Subcutaneous abdominal adipose tissue (tissue), 5 donors: ENCODE data around the gene ADGRF1.

Experiments
- H3K27ac ChIP-seq: one replicate; pipeline ENCODE4 v1.7.0; 2013; ENCODE audit warnings: low read depth, mild to moderate bottlenecking, inconsistent platforms, low read length, moderate library complexity
- H3K27me3 ChIP-seq, 5 donors: one replicate each; pipeline ENCODE4 v1.7.0; 2013; ENCODE audit warnings: low read length in 5 of 5, inconsistent platforms in 1 of 5; ENCODE audit not compliant: control insufficient read depth in 5 of 5, insufficient read depth in 4 of 5
- H3K36me3 ChIP-seq, 5 donors: one replicate each; pipeline ENCODE4 v1.7.0; 2013; ENCODE audit warnings: low read length in 5 of 5; ENCODE audit not compliant: control insufficient read depth in 5 of 5, insufficient read depth in 5 of 5
- H3K4me1 ChIP-seq, 5 donors: one replicate each; pipeline ENCODE4 v1.7.0; 2013; ENCODE audit warnings: low read length in 5 of 5, mild to moderate bottlenecking in 3 of 5, moderate library complexity in 1 of 5; ENCODE audit not compliant: control insufficient read depth in 5 of 5, insufficient read depth in 5 of 5
- H3K4me3 ChIP-seq, 5 donors: one replicate each; pipeline ENCODE4 v1.7.0; 2013; ENCODE audit warnings: low read length in 5 of 5, low read depth in 1 of 5
- H3K9ac ChIP-seq, 5 donors: one replicate each; pipeline ENCODE4 v1.7.0; 2013; ENCODE audit warnings: low read length in 5 of 5, mild to moderate bottlenecking in 4 of 5, moderate library complexity in 3 of 5
- H3K9me3 ChIP-seq, 5 donors: one replicate each; pipeline ENCODE4 v1.7.0; 2013; ENCODE audit warnings: low read length in 5 of 5; ENCODE audit not compliant: control insufficient read depth in 5 of 5
- donor health status: healthy.
- donor health status: healthy.
- donor health status: healthy.
- donor health status: healthy.
- donor health status: healthy.

The ADGRF1 gene

GRCh38 chr6:47047097-47047478, 5.0 kb upstream of the ADGRF1 start:
- Histone ChIP-seq H3K9ac (no peak overlapping the region), H3K4me1 (peaks cover 0 to 15% (median 4%) of the 10 kb centered on the region in 5 donors), H3K9me3 (no peaks in the 10 kb centered on the region), H3K36me3 (no peaks in the 10 kb centered on the region), H3K27me3 (no peaks in the 10 kb centered on the region), H3K4me3 (no peak overlapping the region), H3K27ac (no peak overlapping the region)

GRCh38 chr6:47044397-47044796, 2.3 kb upstream of the ADGRF1 start:
- H3K36me3 ChIP-seq = no peaks in the 10 kb centered on the region
- H3K27ac ChIP-seq = no peak overlapping the region
- no peak overlapping the region for H3K4me3 ChIP-seq
- H3K4me1 ChIP-seq = peaks cover 0 to 18% (median 4%) of the 10 kb centered on the region in 5 donors
- no peak overlapping the region for H3K9ac ChIP-seq
- no peaks in the 10 kb centered on the region for H3K27me3 ChIP-seq
- no peaks in the 10 kb centered on the region for H3K9me3 ChIP-seq

- Histone ChIP-seq H3K27ac (no peak overlapping the region), H3K4me3 (no peak overlapping the region), H3K9me3 (no peaks in the 10 kb centered on the region)
These were observed 1.2 kb upstream of the ADGRF1 start for GRCh38 chr6:47043286-47043685.

GRCh38 chr6:47041741-47042140, 391 bp downstream of the ADGRF1 start:
- H3K4me1 ChIP-seq = peaks cover 0 to 12% (median 0%) of the 10 kb centered on the region in 5 donors
- H3K4me3 ChIP-seq = no peak overlapping the region

More at GRCh38 chr6:47043286-47043685, 1.2 kb upstream of the ADGRF1 start:
- H3K4me1 ChIP-seq = peaks cover 0 to 18% (median 4%) of the 10 kb centered on the region in 5 donors
- H3K36me3 ChIP-seq = no peaks in the 10 kb centered on the region
- H3K9ac ChIP-seq = no peak overlapping the region
- H3K27me3 ChIP-seq = no peaks in the 10 kb centered on the region

GRCh38 chr6:47034926-47035325, 7.2 kb downstream of the ADGRF1 start:
- Histone ChIP-seq H3K9me3 (no peaks in the 10 kb centered on the region), H3K4me1 (peaks cover 4 to 28% (median 9%) of the 10 kb centered on the region in 5 donors), H3K27me3 (peaks cover 0 to 7% (median 3%) of the 10 kb centered on the region in 5 donors), H3K9ac (no peak overlapping the region), H3K4me3 (no peak overlapping the region), H3K36me3 (no peaks in the 10 kb centered on the region), H3K27ac (no peak overlapping the region)

More at GRCh38 chr6:47041741-47042140, 391 bp downstream of the ADGRF1 start:
- Histone ChIP-seq H3K27me3 (no peaks in the 10 kb centered on the region), H3K9ac (no peak overlapping the region), H3K27ac (no peak overlapping the region), H3K9me3 (no peaks in the 10 kb centered on the region), H3K36me3 (no peaks in the 10 kb centered on the region)

- H3K36me3 ChIP-seq = no peaks in the 10 kb centered on the region
- peaks cover 4 to 28% (median 9%) of the 10 kb centered on the region in 5 donors for H3K4me1 ChIP-seq
- no peak overlapping the region for H3K27ac ChIP-seq
- no peak overlapping the region for H3K4me3 ChIP-seq
- no peaks in the 10 kb centered on the region for H3K9me3 ChIP-seq
- no peak overlapping the region for H3K9ac ChIP-seq
- H3K27me3 ChIP-seq = peaks cover 0 to 7% (median 3%) of the 10 kb centered on the region in 5 donors
These were observed 7.7 kb downstream of the ADGRF1 start for GRCh38 chr6:47034421-47034820.

- Histone ChIP-seq H3K9me3 (no peaks in the 10 kb centered on the region), H3K27me3 (peaks cover 0 to 7% (median 3%) of the 10 kb centered on the region in 5 donors), H3K27ac (peak overlapping the region; percentile 13), H3K4me1 (peaks cover 4 to 28% (median 9%) of the 10 kb centered on the region in 5 donors), H3K36me3 (no peaks in the 10 kb centered on the region), H3K9ac (no peak overlapping the region), H3K4me3 (no peak overlapping the region)
These were observed 9.0 kb downstream of the ADGRF1 start for GRCh38 chr6:47032974-47033765.

- Histone ChIP-seq H3K27me3 (peaks cover 0 to 7% (median 3%) of the 10 kb centered on the region in 5 donors), H3K4me3 (no peak overlapping the region), H3K36me3 (no peaks in the 10 kb centered on the region), H3K27ac (no peak overlapping the region), H3K4me1 (peaks cover 4 to 28% (median 9%) of the 10 kb centered on the region in 5 donors), H3K9me3 (no peaks in the 10 kb centered on the region), H3K9ac (no peak overlapping the region)
These were observed 10.5 kb downstream of the ADGRF1 start for GRCh38 chr6:47031656-47032055.

GRCh38 chr6:47029865-47030561, 12.1 kb downstream of the ADGRF1 start:
- Histone ChIP-seq H3K4me3 (no peak overlapping the region), H3K36me3 (no peaks in the 10 kb centered on the region), H3K27me3 (peaks cover 0 to 7% (median 3%) of the 10 kb centered on the region in 5 donors), H3K4me1 (peaks cover 4 to 27% (median 7%) of the 10 kb centered on the region in 5 donors), H3K27ac (no peak overlapping the region), H3K9ac (no peak overlapping the region), H3K9me3 (no peaks in the 10 kb centered on the region)

- peak overlapping the region in 1 of 5 donors; percentile 23 for H3K4me3 ChIP-seq
- no peaks in the 10 kb centered on the region for H3K9me3 ChIP-seq
- H3K9ac ChIP-seq = no peak overlapping the region
- no peak overlapping the region for H3K27ac ChIP-seq
- peaks cover 0 to 7% (median 0%) of the 10 kb centered on the region in 5 donors for H3K27me3 ChIP-seq
- no peaks in the 10 kb centered on the region for H3K36me3 ChIP-seq
- H3K4me1 ChIP-seq = peaks cover 0 to 16% (median 4%) of the 10 kb centered on the region in 5 donors
These were observed 13.2 kb downstream of the ADGRF1 start for GRCh38 chr6:47028835-47029360.
